Kidney (tissue), 14 donors: Measurements from ENCODE around the gene VWA5B2. TPM values are rescaled to one million over a fixed set of nuclear protein-coding genes. Genes with fewer than 3 reads are reported as not detected.

Source experiments
- DNase-seq, 5 donors: peaks; one replicate each; pipeline ENCODE4 v3.0.0-alpha.2; 2013 to 2020
- FAIRE-seq: peaks from 2 replicates; lab custom pipeline; 2012; peaks lifted over from hg19 to GRCh38; lab: Jason Lieb, UNC
- H3K27ac ChIP-seq, 2 donors: one replicate each; pipeline ENCODE4 v1.7.0; 2013; ENCODE audit warnings: low read depth in 2 of 2, low read length in 2 of 2, inconsistent platforms in 1 of 2
- H3K27me3 ChIP-seq: one replicate; pipeline ENCODE4 v1.7.1; 2013; ENCODE audit warnings: low read length, inconsistent platforms; ENCODE audit not compliant: control insufficient read depth, insufficient read depth
- H3K36me3 ChIP-seq, 3 donors: one replicate each; pipeline versions ENCODE4 v1.7.0 to v1.7.1; 2013; ENCODE audit warnings: low read length in 3 of 3, control low read depth in 1 of 3, inconsistent platforms in 1 of 3; ENCODE audit not compliant: insufficient read depth in 3 of 3, control insufficient read depth in 2 of 3
- H3K4me1 ChIP-seq, 3 donors: one replicate each; pipeline versions ENCODE4 v1.7.0 to v1.7.1; 2013; ENCODE audit warnings: low read length in 3 of 3, inconsistent platforms in 1 of 3, low read depth in 1 of 3; ENCODE audit not compliant: control insufficient read depth in 2 of 3, insufficient read depth in 2 of 3
- H3K4me3 ChIP-seq, 3 donors: one replicate each; pipeline versions ENCODE4 v1.7.0 to v1.8.1; 2013; ENCODE audit warnings: low read length in 3 of 3, control low read depth in 1 of 3, inconsistent platforms in 1 of 3
- H3K9ac ChIP-seq, 3 donors: one replicate each; pipeline versions ENCODE4 v1.7.0 to v1.7.1; 2013; ENCODE audit warnings: low read length in 3 of 3, control low read depth in 1 of 3, inconsistent platforms in 1 of 3
- H3K9me3 ChIP-seq, 3 donors: one replicate each; pipeline versions ENCODE4 v1.7.0 to v1.7.1; 2013; ENCODE audit warnings: low read length in 3 of 3, control low read depth in 1 of 3, inconsistent platforms in 1 of 3; ENCODE audit not compliant: control insufficient read depth in 2 of 3, insufficient read depth in 1 of 3
- CTCF ChIP-seq: IDR thresholded peaks from 3 replicates; pipeline ENCODE4 v1.5.1; 2012; ENCODE audit warnings: mild to moderate bottlenecking, moderate library complexity, borderline replicate concordance; ENCODE audit not compliant: insufficient read depth; ENCODE audit errors: extremely low read depth
- intact Hi-C: fragments of 100-400 bp; cut with DNase I; formaldehyde crosslinking; loops from one replicate; pipeline ENCODE4 v1.11.1; 2022
- polyA plus RNA-seq: library from polyadenylated mRNA; stranded (reverse); fragments of 350-450 nt; fragmentation: Illumina TruSeq; extraction: RNeasy Lipid Tissue Mini Kit (QIAGEN cat#74804); gene quantifications from one replicate; pipeline ENCODE4 v1.2.3, GENCODE V29; 2014; ENCODE audit warnings: low read depth, low replicate concordance; ENCODE audit not compliant: insufficient read depth
- total RNA-seq: library from RNA; stranded (reverse); fragmentation: NEBNext Ultra II Directional; extraction: Animal tissue kit (Norgen Biotek cat#: 25700); gene quantifications from one replicate; pipeline ENCODE4 v1.2.1, GENCODE V29; 2021
- donor health status: control.
- donor health status: control.
- donor health status: control.
- donor health status: control.
- donor health status: control.
- donor health status: DM: yes; HTN: yes; CAD: no.
- donor health status: Normal renal cell carcinoma (clear cell type).

The VWA5B2 gene
- total and polyA plus RNA-seq, 2 donors from 2014 or later, result 0.11 to 0.25 TPM

DNA sequence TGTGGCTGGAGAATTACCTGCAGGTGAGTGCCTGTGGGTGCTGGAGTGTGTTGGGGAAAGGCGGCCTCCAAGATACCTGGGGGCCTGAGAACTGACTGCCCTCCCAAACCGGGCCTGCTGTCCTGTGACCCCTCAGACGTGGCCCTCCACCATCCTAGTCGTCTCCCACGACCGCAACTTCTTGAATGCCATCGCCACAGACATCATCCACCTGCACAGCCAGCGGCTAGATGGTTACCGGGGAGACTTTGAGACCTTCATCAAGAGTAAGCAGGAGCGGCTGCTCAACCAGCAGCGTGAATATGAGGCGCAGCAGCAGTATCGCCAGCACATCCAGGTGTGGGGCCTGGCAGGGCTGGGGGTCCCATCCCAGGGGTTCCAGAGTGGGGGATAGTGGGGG, 40.0 kb upstream of the VWA5B2 start:
- no peaks in the 10 kb centered on the region for H3K9me3 ChIP-seq
- H3K27me3 ChIP-seq, result no peaks in the 10 kb centered on the region
- peaks cover 8 to 63% (median 54%) of the 10 kb centered on the region in 3 donors for H3K36me3 ChIP-seq
- no peak overlapping the region for H3K9ac ChIP-seq
- TF ChIP-seq CTCF, result no peak
- peaks cover 0 to 13% (median 3%) of the 10 kb centered on the region in 3 donors for H3K4me1 ChIP-seq
- intact Hi-C loops, result no loop called here
- no peak for FAIRE-seq
- no peak overlapping the region for H3K27ac ChIP-seq
- DNase-seq, result no peak
- no peak overlapping the region for H3K4me3 ChIP-seq

DNA sequence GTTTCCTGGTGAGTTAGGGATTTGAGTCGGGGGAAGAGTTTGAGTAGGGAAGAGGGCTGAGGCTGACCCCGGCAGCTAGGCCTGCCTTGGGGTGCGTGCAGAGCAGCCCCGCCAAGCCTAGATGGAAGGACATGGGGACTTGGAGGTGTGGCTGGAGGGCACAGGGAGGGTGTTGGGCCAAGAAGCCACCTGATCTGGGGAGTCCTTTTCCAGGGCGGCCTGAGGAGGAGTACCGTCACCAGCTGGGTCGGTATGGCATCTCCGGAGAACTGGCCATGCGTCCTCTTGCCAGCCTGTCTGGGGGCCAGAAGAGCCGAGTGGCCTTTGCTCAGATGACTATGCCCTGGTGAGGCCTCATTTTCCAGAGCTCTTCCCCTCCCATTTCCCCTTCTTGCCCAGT, 36.5 kb upstream of the VWA5B2 start:
- H3K27me3 ChIP-seq, result no peaks in the 10 kb centered on the region
- H3K9ac ChIP-seq, result no peak overlapping the region
- no peak for TF ChIP-seq CTCF
- no peaks in the 10 kb centered on the region for H3K4me1 ChIP-seq
- H3K4me3 ChIP-seq, result no peak overlapping the region
- peaks cover 8 to 61% (median 59%) of the 10 kb centered on the region in 3 donors for H3K36me3 ChIP-seq
- no peaks in the 10 kb centered on the region for H3K9me3 ChIP-seq
- no peak overlapping the region for H3K27ac ChIP-seq
- FAIRE-seq, result no peak
- intact Hi-C loops, result no loop called here
- DNase-seq, result no peak

DNA sequence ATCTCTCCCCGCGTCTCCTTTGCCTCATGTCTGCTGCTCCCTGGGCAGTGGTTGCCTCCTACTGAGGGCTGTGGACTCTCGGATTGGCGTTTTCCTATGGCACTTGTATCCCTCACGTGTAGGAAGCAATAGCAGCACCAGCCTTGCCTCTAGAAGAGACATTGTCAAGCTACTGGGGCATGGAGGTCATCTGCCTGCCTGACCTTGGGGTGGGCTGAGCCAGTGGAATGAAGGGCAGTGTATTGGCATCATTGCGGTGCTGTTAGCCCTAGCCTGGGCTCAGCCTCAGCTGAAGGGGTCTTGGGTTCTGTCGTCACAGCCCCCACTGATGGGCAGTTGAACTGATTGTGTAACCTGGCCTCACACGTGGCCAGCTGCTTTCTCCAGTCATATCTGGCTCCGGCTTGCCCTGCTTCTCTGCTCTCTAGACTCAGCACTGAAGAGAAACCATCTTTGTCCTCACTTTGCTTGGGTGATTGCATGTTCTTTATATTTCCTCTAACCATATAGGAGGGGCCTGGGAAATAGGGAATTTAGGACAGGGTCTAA, 35.3 kb upstream of the VWA5B2 start:
- Histone ChIP-seq H3K9ac (no peak overlapping the region), H3K4me3 (no peak overlapping the region), H3K4me1 (no peaks in the 10 kb centered on the region), H3K27me3 (no peaks in the 10 kb centered on the region), H3K36me3 (peaks cover 5 to 51% (median 49%) of the 10 kb centered on the region in 3 donors), H3K9me3 (no peaks in the 10 kb centered on the region), H3K27ac (no peak overlapping the region)
- TF ChIP-seq CTCF, result no peak
- no peak for FAIRE-seq
- intact Hi-C loops, result no loop called here
- DNase-seq, result no peak

GRCh38 chr3:184196536-184196935, 32.8 kb upstream of the VWA5B2 start:
- Histone ChIP-seq H3K4me3 (no peak overlapping the region), H3K9ac (no peak overlapping the region), H3K27me3 (no peaks in the 10 kb centered on the region), H3K4me1 (no peaks in the 10 kb centered on the region), H3K36me3 (peaks cover 2 to 27% (median 26%) of the 10 kb centered on the region in 3 donors), H3K9me3 (no peaks in the 10 kb centered on the region), H3K27ac (no peak overlapping the region)
- no peak for DNase-seq
- no peak for FAIRE-seq
- intact Hi-C loops, result no loop called here
- no peak for TF ChIP-seq CTCF
